Caco-2 (cell line): ENCODE measurements around the gene CALR. TPM values are rescaled to one million over a fixed set of nuclear protein-coding genes. Genes with fewer than 3 reads are reported as not detected.

Experiments used
- BruUV-seq: library from RNA; stranded (reverse); fragments of 400-500 nt; replicated peaks from 2 replicates; lab custom pipeline; 2021; lab: Mats Ljungman, UMichigan
- CTCF ChIA-PET: fragments of 300-600 bp; sonication (Branson Sonifier 250); formaldehyde crosslinking; loops from one replicate; lab custom pipeline; 2022; ENCODE audit warnings: antibody characterized with exemption; lab: Charles Lee
- POLR2A ChIA-PET: fragments of 300-600 bp; sonication (Branson Sonifier 250); formaldehyde crosslinking; loops from one replicate; lab custom pipeline; 2022; ENCODE audit warnings: antibody characterized with exemption; lab: Charles Lee
- DNase-seq, 2 experiments: peaks; one replicate each; pipeline versions ENCODE4 v3.0.0 to v3.0.0-alpha.2; 2020 to 2022
- H3K27me3 ChIP-seq: replicated peaks from 2 replicates; pipeline ENCODE4 v1.6.0; 2011; ENCODE audit warnings: low read length; ENCODE audit not compliant: control insufficient read depth, insufficient read depth
- H3K36me3 ChIP-seq: 2 replicates; pipeline ENCODE4 v1.5.1; 2011; ENCODE audit warnings: low read length; ENCODE audit not compliant: control insufficient read depth, insufficient read depth
- H3K4me1 ChIP-seq: fragments of 250-450 bp; sonication (Bioruptor Pico); 2 replicates; pipeline ENCODE4 v1.5.1; 2020; ENCODE audit warnings: mild to moderate bottlenecking
- H3K4me3 ChIP-seq: 2 replicates; pipeline ENCODE4 v1.5.1; 2011; ENCODE audit warnings: low read depth, mild to moderate bottlenecking, control low read depth, low read length
- H3K9me3 ChIP-seq: fragments of 250-450 bp; sonication (Bioruptor Pico); 2 replicates; pipeline ENCODE4 v1.5.1; 2020; ENCODE audit warnings: mild to moderate bottlenecking, moderate library complexity
- H3K27ac Mint-ChIP-seq: one replicate; pipeline ENCODE4 v1.8.0; 2022; ENCODE audit warnings: mixed read lengths; ENCODE audit not compliant: unreplicated experiment
- H3K27me3 Mint-ChIP-seq: one replicate; pipeline ENCODE4 v1.8.0; 2022; ENCODE audit warnings: mixed read lengths; ENCODE audit not compliant: insufficient read depth, unreplicated experiment
- H3K36me3 Mint-ChIP-seq: one replicate; pipeline ENCODE4 v1.8.0; 2022; ENCODE audit warnings: mild to moderate bottlenecking, mixed read lengths; ENCODE audit not compliant: insufficient read depth, unreplicated experiment
- H3K4me1 Mint-ChIP-seq: one replicate; pipeline ENCODE4 v1.8.0; 2022; ENCODE audit warnings: low read depth, mixed read lengths; ENCODE audit not compliant: unreplicated experiment
- H3K4me3 Mint-ChIP-seq: one replicate; pipeline ENCODE4 v1.8.0; 2022; ENCODE audit warnings: mild to moderate bottlenecking, moderate library complexity, mixed read lengths; ENCODE audit not compliant: unreplicated experiment
- H3K9me3 Mint-ChIP-seq: one replicate; pipeline ENCODE4 v1.8.0; 2022; ENCODE audit warnings: mixed read lengths; ENCODE audit not compliant: unreplicated experiment
- intact Hi-C: fragments of 100-400 bp; cut with micrococcal nuclease; formaldehyde crosslinking; loops from one replicate; pipeline ENCODE4 v1.10.0; 2022; ENCODE audit not compliant: unreplicated experiment
- total RNA-seq: library from RNA; stranded (reverse); gene quantifications from 2 replicates; pipeline ENCODE4 v1.2.3, GENCODE V29; 2022
- TF ChIP-seq, protein P1 (sequence below), 2 experiments: fragments of 200-600 bp in 1 of 2; IDR thresholded peaks; 1 replicate in 1 of 2; 2 replicates in 1 of 2; pipeline versions ENCODE4 v1.5.1 to v1.8.0; 2011 to 2022; ENCODE audit warnings: antibody characterized with exemption in 1 of 2, control low read depth in 1 of 2, inconsistent platforms in 1 of 2, low read depth in 1 of 2, low read length in 1 of 2, mild to moderate bottlenecking in 1 of 2, moderate library complexity in 1 of 2; ENCODE audit not compliant: insufficient read depth in 1 of 2, severe bottlenecking in 1 of 2, unreplicated experiment in 1 of 2

The CALR gene
- total RNA-seq, 1 experiment from 2014 or later, result 707 TPM

GRCh38 chr19:12899891-12900518, 38.4 kb upstream of the CALR start:
- no peaks in the 10 kb centered on the region for H3K36me3 Mint-ChIP-seq

GRCh38 chr19:12907166-12907565, 31.2 kb upstream of the CALR start:
- Mint-ChIP-seq H3K27me3 (no peaks in the 10 kb centered on the region), H3K4me3 (no peak overlapping the region), H3K4me1 (peaks cover 4% of the 10 kb centered on the region), H3K36me3 (no peaks in the 10 kb centered on the region), H3K27ac (no peak overlapping the region), H3K9me3 (no peaks in the 10 kb centered on the region)
- intact Hi-C loops, result no loop called here
- H3K9me3 ChIP-seq, result no peaks in the 10 kb centered on the region
- H3K27me3 ChIP-seq, result no peaks in the 10 kb centered on the region
- H3K4me3 ChIP-seq, result no peak overlapping the region
- BruUV-seq, result no TSS peak
- DNase-seq, result no peak
- H3K36me3 ChIP-seq, result no peaks in the 10 kb centered on the region
- TF ChIP-seq, protein P1, sequence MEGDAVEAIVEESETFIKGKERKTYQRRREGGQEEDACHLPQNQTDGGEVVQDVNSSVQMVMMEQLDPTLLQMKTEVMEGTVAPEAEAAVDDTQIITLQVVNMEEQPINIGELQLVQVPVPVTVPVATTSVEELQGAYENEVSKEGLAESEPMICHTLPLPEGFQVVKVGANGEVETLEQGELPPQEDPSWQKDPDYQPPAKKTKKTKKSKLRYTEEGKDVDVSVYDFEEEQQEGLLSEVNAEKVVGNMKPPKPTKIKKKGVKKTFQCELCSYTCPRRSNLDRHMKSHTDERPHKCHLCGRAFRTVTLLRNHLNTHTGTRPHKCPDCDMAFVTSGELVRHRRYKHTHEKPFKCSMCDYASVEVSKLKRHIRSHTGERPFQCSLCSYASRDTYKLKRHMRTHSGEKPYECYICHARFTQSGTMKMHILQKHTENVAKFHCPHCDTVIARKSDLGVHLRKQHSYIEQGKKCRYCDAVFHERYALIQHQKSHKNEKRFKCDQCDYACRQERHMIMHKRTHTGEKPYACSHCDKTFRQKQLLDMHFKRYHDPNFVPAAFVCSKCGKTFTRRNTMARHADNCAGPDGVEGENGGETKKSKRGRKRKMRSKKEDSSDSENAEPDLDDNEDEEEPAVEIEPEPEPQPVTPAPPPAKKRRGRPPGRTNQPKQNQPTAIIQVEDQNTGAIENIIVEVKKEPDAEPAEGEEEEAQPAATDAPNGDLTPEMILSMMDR (IDR thresholded peaks at IDR 0.05; ENCODE audit: insufficient read depth in 1 of 2, low read depth in 1 of 2, low read length in 1 of 2, severe bottlenecking in 1 of 2, unreplicated experiment in 1 of 2), result no peak
- ChIA-PET POLR2A (interaction anchor here (0.6 kb wide), 2 partner anchors 39 to 239 kb away, joined by 3 to 5 read pairs; partner anchors contain the start of gene RAD23A), CTCF (no interaction called here)
- no peaks in the 10 kb centered on the region for H3K4me1 ChIP-seq

More at GRCh38 chr19:12899891-12900518, 38.4 kb upstream of the CALR start:
- Mint-ChIP-seq H3K4me1 (no peaks in the 10 kb centered on the region), H3K4me3 (no peak overlapping the region), H3K27me3 (no peaks in the 10 kb centered on the region), H3K9me3 (no peaks in the 10 kb centered on the region), H3K27ac (no peak overlapping the region)
- no peaks in the 10 kb centered on the region for H3K9me3 ChIP-seq
- TF ChIP-seq, protein P1 (IDR thresholded peaks at IDR 0.05; ENCODE audit: insufficient read depth in 1 of 2, low read depth in 1 of 2, low read length in 1 of 2, severe bottlenecking in 1 of 2, unreplicated experiment in 1 of 2), result no peak
- CTCF ChIA-PET, result interaction anchor here (1.4 kb wide), 1 partner anchor 9 kb away, joined by 4 read pairs; the partner anchor contains the start of gene GCDH
- DNase-seq, result no peak
- no peaks in the 10 kb centered on the region for H3K27me3 ChIP-seq
- BruUV-seq, result no TSS peak
- POLR2A ChIA-PET, result no interaction called here
- no peaks in the 10 kb centered on the region; the same call in none of the 2 replicates for H3K36me3 ChIP-seq
- intact Hi-C loops, result no loop called here
- H3K4me3 ChIP-seq, result no peak overlapping the region
- H3K4me1 ChIP-seq, result no peaks in the 10 kb centered on the region

DNA sequence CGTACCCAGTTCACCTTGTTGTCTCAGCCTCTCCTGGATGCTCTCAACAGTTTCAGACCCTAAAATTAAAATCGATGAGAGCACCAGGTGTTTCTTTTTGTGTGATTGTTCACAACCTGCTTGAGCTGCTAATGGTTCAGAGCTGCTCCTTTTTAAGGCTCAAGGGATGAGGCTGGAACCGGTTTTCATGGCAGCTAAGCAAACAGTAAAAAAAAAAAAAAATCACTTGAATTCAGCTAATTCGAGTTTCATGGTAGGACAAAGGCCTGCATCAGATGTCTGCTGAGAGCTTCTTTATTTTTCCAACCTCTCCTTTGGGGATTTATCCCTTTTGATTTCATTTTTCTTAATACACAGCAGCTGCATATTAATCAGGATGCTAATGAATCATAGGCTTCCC, 25.8 kb upstream of the CALR start:
- no TSS peak for BruUV-seq

More for the DNA sequence above, 25.8 kb upstream of the CALR start:
- no peak overlapping the region for H3K27ac Mint-ChIP-seq
- H3K4me3 Mint-ChIP-seq, result no peak overlapping the region
- Histone ChIP-seq H3K27me3 (no peaks in the 10 kb centered on the region), H3K4me1 (no peaks in the 10 kb centered on the region), H3K9me3 (no peaks in the 10 kb centered on the region), H3K36me3 (no peaks in the 10 kb centered on the region), H3K4me3 (no peak overlapping the region)
- ChIA-PET CTCF (no interaction called here), POLR2A (no interaction called here)
- H3K9me3 Mint-ChIP-seq, result no peaks in the 10 kb centered on the region
- no peaks in the 10 kb centered on the region for H3K4me1 Mint-ChIP-seq
- TF ChIP-seq, protein P1 (IDR thresholded peaks at IDR 0.05; ENCODE audit: insufficient read depth in 1 of 2, low read depth in 1 of 2, low read length in 1 of 2, severe bottlenecking in 1 of 2, unreplicated experiment in 1 of 2), result no peak
- intact Hi-C loops, result no loop called here
- H3K27me3 Mint-ChIP-seq, result no peaks in the 10 kb centered on the region
- no peaks in the 10 kb centered on the region for H3K36me3 Mint-ChIP-seq
- DNase-seq, result no peak
